ENCODE results near the gene PTRH2.

The PTRH2 gene

GRCh38 chr17:59696682-59697277, 10.4 kb downstream of the PTRH2 start:
- Histone ChIP-seq H3K4me3 (ENCODE audit: low read depth in 1 of 2, low read length in 2 of 2) (no peak overlapping the region), H3K9me3 (ENCODE audit: insufficient read depth, low read length, severe bottlenecking) (no peaks in the 10 kb centered on the region), H3K4me2 (ENCODE audit: insufficient read depth, low read length) (no peak overlapping the region), H3K27ac (ENCODE audit: low read length) (no peak overlapping the region), H3K36me3 (ENCODE audit: insufficient read depth, low read length) (peaks cover 84% of the 10 kb centered on the region), H3K27me3 (ENCODE audit: insufficient read depth, low read length, poor library complexity) (no peaks in the 10 kb centered on the region), H3K9ac (ENCODE audit: low read depth, low read length) (no peak overlapping the region), H2AFZ (ENCODE audit: low read depth, low read length) (no peak overlapping the region), H3K79me2 (ENCODE audit: insufficient read depth, low read length) (peaks cover 98% of the 10 kb centered on the region), H4K20me1 (ENCODE audit: insufficient read depth, low read length) (peaks cover 76% of the 10 kb centered on the region), H3K4me1 (ENCODE audit: insufficient read depth, low read length) (peaks cover 11% of the 10 kb centered on the region; the same call in 1 of the 2 replicates)
- DNase-seq (no peak), ATAC-seq (ENCODE audit: insufficient read depth, low read depth) (no peak)
- TF ChIP-seq CTCF (IDR thresholded peaks at IDR 0.05; ENCODE audit: borderline replicate concordance, extremely low read depth, low read length, poor library complexity, severe bottlenecking): no peak
- no peak for TF ChIP-seq EZH2 (IDR thresholded peaks at IDR 0.05; ENCODE audit: borderline replicate concordance, low read depth, low read length, severe bottlenecking)

DNA sequence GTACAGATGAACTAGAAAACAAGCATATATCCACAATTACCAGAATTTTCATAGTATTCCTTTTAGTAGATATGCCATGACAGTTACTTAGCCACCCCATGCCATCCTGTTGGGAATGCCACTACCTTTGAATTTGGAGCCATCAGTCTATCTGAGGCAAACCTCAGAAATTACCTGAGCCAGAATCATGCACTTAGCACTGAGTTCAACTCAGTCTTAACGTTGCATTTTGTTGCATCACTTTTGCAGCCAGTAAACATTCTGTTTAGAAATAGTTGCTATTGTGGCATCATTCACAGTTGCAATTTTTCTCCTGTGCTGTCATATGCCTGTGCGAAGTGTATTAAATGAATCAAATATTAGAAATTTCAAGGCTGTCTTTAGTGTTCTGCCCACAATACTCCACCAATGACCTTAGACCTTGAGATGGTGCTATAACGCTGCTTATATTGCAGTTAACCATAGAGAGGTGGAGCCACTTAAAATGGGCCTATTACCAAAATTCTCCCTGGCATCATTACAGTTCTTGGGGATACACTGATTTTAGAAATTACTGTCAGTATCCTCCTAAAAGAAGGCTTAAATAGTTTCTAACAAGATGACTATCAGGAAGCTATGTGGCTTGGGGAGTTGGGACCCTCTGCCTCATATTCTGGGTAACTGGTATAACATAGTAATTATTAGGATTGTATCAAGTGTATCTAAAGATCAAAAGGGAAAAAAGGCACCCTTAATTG, 11.1 kb downstream of the PTRH2 start:
- DNase-seq (no peak), ATAC-seq (ENCODE audit: insufficient read depth, low read depth) (no peak)
- TF ChIP-seq CTCF (IDR thresholded peaks at IDR 0.05; ENCODE audit: borderline replicate concordance, extremely low read depth, low read length, poor library complexity, severe bottlenecking) (no peak), EZH2 (IDR thresholded peaks at IDR 0.05; ENCODE audit: borderline replicate concordance, low read depth, low read length, severe bottlenecking) (no peak)
- Histone ChIP-seq H3K4me3 (ENCODE audit: low read depth in 1 of 2, low read length in 2 of 2) (no peak overlapping the region), H3K9me3 (ENCODE audit: insufficient read depth, low read length, severe bottlenecking) (no peaks in the 10 kb centered on the region), H3K79me2 (ENCODE audit: insufficient read depth, low read length) (peaks cover 95% of the 10 kb centered on the region), H3K4me1 (ENCODE audit: insufficient read depth, low read length) (peaks cover 11% of the 10 kb centered on the region; the same call in 1 of the 2 replicates), H3K27ac (ENCODE audit: low read length) (no peak overlapping the region), H2AFZ (ENCODE audit: low read depth, low read length) (no peak overlapping the region), H3K9ac (ENCODE audit: low read depth, low read length) (no peak overlapping the region), H3K27me3 (ENCODE audit: insufficient read depth, low read length, poor library complexity) (no peaks in the 10 kb centered on the region), H3K4me2 (ENCODE audit: insufficient read depth, low read length) (no peak overlapping the region), H3K36me3 (ENCODE audit: insufficient read depth, low read length) (peaks cover 88% of the 10 kb centered on the region), H4K20me1 (ENCODE audit: insufficient read depth, low read length) (peaks cover 71% of the 10 kb centered on the region)

DNA sequence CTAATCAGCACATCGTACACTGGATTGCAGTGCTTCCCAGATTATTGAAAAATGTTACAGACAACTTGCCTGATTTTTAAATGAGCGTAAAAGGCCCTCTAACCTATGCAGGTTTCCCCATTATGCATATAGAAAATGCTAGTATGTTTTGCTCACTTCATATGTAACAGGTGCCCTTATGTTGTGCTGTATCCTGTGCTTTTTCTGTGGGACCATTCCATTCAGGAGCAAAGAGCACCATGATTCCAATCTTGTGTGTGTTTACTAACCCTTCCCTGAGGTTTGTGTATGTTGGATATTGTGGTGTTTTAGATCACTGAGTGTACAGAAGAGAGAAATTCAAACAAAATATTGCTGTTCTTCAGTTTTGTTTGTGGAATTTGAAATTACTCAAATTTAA, 12.9 kb downstream of the PTRH2 start:
- H3K9me3 ChIP-seq (ENCODE audit: insufficient read depth, low read length, severe bottlenecking): no peaks in the 10 kb centered on the region
- no peak overlapping the region for H3K4me3 ChIP-seq (ENCODE audit: low read depth in 1 of 2, low read length in 2 of 2)
- H2AFZ ChIP-seq (ENCODE audit: low read depth, low read length): no peak overlapping the region
- H3K36me3 ChIP-seq (ENCODE audit: insufficient read depth, low read length): peaks cover 96% of the 10 kb centered on the region
- no peak overlapping the region for H3K4me2 ChIP-seq (ENCODE audit: insufficient read depth, low read length)
- ATAC-seq (ENCODE audit: insufficient read depth, low read depth): no peak
- H3K27me3 ChIP-seq (ENCODE audit: insufficient read depth, low read length, poor library complexity): no peaks in the 10 kb centered on the region
- DNase-seq: no peak
- H3K79me2 ChIP-seq (ENCODE audit: insufficient read depth, low read length): peaks cover 94% of the 10 kb centered on the region
- peaks cover 8% of the 10 kb centered on the region; the same call in 1 of the 2 replicates for H3K4me1 ChIP-seq (ENCODE audit: insufficient read depth, low read length)
- TF ChIP-seq CTCF (IDR thresholded peaks at IDR 0.05; ENCODE audit: borderline replicate concordance, extremely low read depth, low read length, poor library complexity, severe bottlenecking): no peak
- TF ChIP-seq EZH2 (IDR thresholded peaks at IDR 0.05; ENCODE audit: borderline replicate concordance, low read depth, low read length, severe bottlenecking): no peak
- peaks cover 53% of the 10 kb centered on the region for H4K20me1 ChIP-seq (ENCODE audit: insufficient read depth, low read length)
- H3K27ac ChIP-seq (ENCODE audit: low read length): no peak overlapping the region
- no peak overlapping the region for H3K9ac ChIP-seq (ENCODE audit: low read depth, low read length)

All from DND-41 (cell line).